Esophagus muscularis mucosa (tissue), 4 donors: ENCODE results near the gene TUBA1A. TPM values are rescaled to one million over a fixed set of nuclear protein-coding genes. Genes with fewer than 3 reads are reported as not detected.
"Not testable (repeated sequence)": the region's sequence is repeated elsewhere in the genome, so short reads cannot be mapped to it uniquely, and the experiment has no call there.

Experiments
- DNase-seq: peaks from one replicate; pipeline ENCODE4 v3.0.0-alpha.2; 2017; ENCODE audit errors: extremely low spot score
- H3K27ac ChIP-seq, 4 donors: fragments of 200-600 bp; sonication (generic); replicated peaks in 1 of 4; 1 replicate in 3 of 4; 2 replicates in 1 of 4; pipeline ENCODE4 v1.5.1; 2016 to 2019; ENCODE audit warnings: mild to moderate bottlenecking in 1 of 4
- H3K27me3 ChIP-seq, 4 donors: fragments of 200-600 bp; sonication (generic); one replicate each; pipeline versions ENCODE4 v1.5.1 to v1.6.0; 2016 to 2019
- H3K36me3 ChIP-seq, 4 donors: fragments of 200-600 bp; sonication (generic); one replicate each; pipeline ENCODE4 v1.5.1; 2016 to 2019
- H3K4me1 ChIP-seq, 4 donors: fragments of 200-600 bp; sonication (generic); one replicate each; pipeline ENCODE4 v1.5.1; 2016 to 2019
- H3K4me3 ChIP-seq, 4 donors: fragments of 200-600 bp; sonication (generic); 1 replicate in 2 of 4; 2 replicates in 2 of 4; pipeline ENCODE4 v1.5.1; 2016 to 2019; ENCODE audit warnings: mild to moderate bottlenecking in 4 of 4, moderate library complexity in 1 of 4
- H3K9me3 ChIP-seq, 4 donors: fragments of 200-600 bp; sonication (generic); 1 replicate in 3 of 4; 2 replicates in 1 of 4; pipeline ENCODE4 v1.5.1; 2016 to 2019
- EP300 ChIP-seq: sonication (generic); formaldehyde crosslinking; IDR thresholded peaks from one replicate; pipeline ENCODE4 v1.6.1; 2017; ENCODE audit warnings: antibody characterized with exemption
- POLR2A ChIP-seq: fragments of 450-650 bp; IDR thresholded peaks from one replicate; pipeline ENCODE4 v1.6.1; 2017; ENCODE audit warnings: antibody characterized with exemption, moderate library complexity, mild to moderate bottlenecking, low read depth
- POLR2AphosphoS5 ChIP-seq, 2 donors: sonication (generic); formaldehyde crosslinking; IDR thresholded peaks; one replicate each; pipeline ENCODE4 v1.6.1; 2017; ENCODE audit warnings: antibody characterized with exemption in 2 of 2
- WGBS: methylation state at CpG from one replicate; pipeline ENCODE4 v1.1.5; 2018; 5-methylcytosine and 5-hydroxymethylcytosine counted together
- intact Hi-C: fragments of 100-400 bp; cut with DNase I; formaldehyde crosslinking; loops from one replicate; pipeline ENCODE4 v1.15.1; 2023
- total RNA-seq, 4 donors: library from RNA; depleted of rRNA; stranded (reverse); fragments of >200 nt; gene quantifications; one replicate each; pipeline versions ENCODE4 v1.1.0 to v1.2.1, GENCODE V29; 2016
- TF ChIP-seq, protein P1 (sequence below), 3 experiments: fragments of 200-600 bp in 2 of 3; fragments of 450-650 bp in 1 of 3; sonication (generic) in 2 of 3; IDR thresholded peaks; one replicate each; pipeline ENCODE4 v1.5.1; 2017 to 2019; ENCODE audit warnings: antibody characterized with exemption in 3 of 3, mild to moderate bottlenecking in 2 of 3, moderate library complexity in 1 of 3

TUBA1A gene
- total RNA-seq, 4 donors from 2014 or later: 534 to 1,110 (median 887) TPM

DNA sequence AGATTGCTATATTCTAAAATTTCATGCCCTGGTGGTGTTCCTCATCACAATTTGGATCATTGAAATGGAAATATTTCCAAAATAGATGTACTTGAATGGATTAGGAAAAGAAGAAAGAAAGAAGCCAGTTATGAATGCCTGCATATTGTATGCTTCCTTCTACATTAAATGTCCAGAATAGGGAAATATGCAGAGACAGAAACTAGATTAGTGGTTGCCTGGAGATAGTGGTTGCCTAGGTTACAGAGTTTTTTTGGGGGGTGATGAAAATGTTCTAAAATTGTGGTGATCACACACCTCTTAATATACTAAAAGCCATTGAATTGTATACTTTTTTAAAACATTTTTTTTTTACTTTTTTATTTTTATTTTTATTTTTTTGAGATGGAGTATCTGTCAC is 18.0 kb downstream of the TUBA1A start:
- Histone ChIP-seq H3K4me3 (no peak overlapping the region), H3K4me1 (no peaks in the 10 kb centered on the region), H3K36me3 (no peaks in the 10 kb centered on the region), H3K27me3 (no peaks in the 10 kb centered on the region), H3K27ac (no peak overlapping the region), H3K9me3 (no peaks in the 10 kb centered on the region)
- DNase-seq: no peak
- TF ChIP-seq EP300: no peak
- no peak for TF ChIP-seq POLR2AphosphoS5 (IDR thresholded peaks at IDR 0.05)
- TF ChIP-seq, protein P1, sequence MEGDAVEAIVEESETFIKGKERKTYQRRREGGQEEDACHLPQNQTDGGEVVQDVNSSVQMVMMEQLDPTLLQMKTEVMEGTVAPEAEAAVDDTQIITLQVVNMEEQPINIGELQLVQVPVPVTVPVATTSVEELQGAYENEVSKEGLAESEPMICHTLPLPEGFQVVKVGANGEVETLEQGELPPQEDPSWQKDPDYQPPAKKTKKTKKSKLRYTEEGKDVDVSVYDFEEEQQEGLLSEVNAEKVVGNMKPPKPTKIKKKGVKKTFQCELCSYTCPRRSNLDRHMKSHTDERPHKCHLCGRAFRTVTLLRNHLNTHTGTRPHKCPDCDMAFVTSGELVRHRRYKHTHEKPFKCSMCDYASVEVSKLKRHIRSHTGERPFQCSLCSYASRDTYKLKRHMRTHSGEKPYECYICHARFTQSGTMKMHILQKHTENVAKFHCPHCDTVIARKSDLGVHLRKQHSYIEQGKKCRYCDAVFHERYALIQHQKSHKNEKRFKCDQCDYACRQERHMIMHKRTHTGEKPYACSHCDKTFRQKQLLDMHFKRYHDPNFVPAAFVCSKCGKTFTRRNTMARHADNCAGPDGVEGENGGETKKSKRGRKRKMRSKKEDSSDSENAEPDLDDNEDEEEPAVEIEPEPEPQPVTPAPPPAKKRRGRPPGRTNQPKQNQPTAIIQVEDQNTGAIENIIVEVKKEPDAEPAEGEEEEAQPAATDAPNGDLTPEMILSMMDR (IDR thresholded peaks at IDR 0.05): no peak
- no peak for TF ChIP-seq POLR2A
- intact Hi-C loops: no loop called here

DNA sequence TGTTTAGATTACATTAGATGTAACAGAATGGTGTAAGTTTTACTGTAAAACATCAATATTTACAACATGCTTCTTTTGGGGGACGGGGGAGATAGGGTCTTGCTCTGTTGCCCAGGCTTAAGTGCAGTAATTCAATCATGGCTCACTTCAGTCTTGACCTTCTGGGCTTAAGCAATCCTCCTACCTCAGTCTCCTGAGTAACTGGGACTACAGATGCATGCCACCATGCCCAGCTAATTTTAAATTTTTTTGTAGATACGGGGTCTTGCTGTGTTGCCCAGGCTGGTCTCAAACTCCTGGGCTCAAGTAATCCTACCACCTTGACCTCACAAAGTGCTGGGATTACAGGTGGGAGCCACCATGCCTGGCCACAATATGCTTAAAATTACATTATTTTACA is 23.8 kb downstream of the TUBA1A start:
- DNase-seq: no peak
- no peaks in the 10 kb centered on the region for H3K4me1 ChIP-seq
- no peak for TF ChIP-seq POLR2A
- TF ChIP-seq POLR2AphosphoS5 (IDR thresholded peaks at IDR 0.05): no peak
- TF ChIP-seq, protein P1 (IDR thresholded peaks at IDR 0.05): no peak
- TF ChIP-seq EP300: no peak
- H3K36me3 ChIP-seq: no peaks in the 10 kb centered on the region
- H3K9me3 ChIP-seq: no peaks in the 10 kb centered on the region
- intact Hi-C loops: no loop called here
- no peak overlapping the region for H3K4me3 ChIP-seq
- no peaks in the 10 kb centered on the region for H3K27me3 ChIP-seq
- H3K27ac ChIP-seq: no peak overlapping the region
- 100% methylated on average over 2 of the region's 2 CpGs for WGBS

DNA sequence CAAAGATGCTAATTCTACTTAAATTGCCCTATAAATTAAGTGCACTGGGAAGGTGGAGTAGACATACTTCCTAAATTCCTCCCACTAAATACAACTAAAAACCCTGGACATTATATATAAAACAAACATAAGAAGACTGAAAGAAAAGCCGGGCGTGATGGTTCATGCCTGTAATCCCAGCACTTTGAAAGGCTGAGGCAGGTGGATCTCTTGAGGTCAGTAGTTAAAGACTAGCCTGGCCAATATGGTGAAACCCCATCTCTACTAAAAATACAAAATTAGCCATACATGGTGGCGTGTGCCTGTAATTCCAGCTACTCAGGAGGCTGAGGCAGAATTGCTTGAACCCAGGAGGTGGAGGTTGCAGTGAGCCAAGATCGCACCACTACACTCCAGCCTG is 27.0 kb downstream of the TUBA1A start:
- intact Hi-C loops, DNase-seq, H3K36me3 ChIP-seq, H3K4me1 ChIP-seq, H3K9me3 ChIP-seq, H3K27me3 ChIP-seq, H3K27ac ChIP-seq, H3K4me3 ChIP-seq: not testable (repeated sequence)
- 93% methylated on average over 4 of the region's 4 CpGs for WGBS

DNA sequence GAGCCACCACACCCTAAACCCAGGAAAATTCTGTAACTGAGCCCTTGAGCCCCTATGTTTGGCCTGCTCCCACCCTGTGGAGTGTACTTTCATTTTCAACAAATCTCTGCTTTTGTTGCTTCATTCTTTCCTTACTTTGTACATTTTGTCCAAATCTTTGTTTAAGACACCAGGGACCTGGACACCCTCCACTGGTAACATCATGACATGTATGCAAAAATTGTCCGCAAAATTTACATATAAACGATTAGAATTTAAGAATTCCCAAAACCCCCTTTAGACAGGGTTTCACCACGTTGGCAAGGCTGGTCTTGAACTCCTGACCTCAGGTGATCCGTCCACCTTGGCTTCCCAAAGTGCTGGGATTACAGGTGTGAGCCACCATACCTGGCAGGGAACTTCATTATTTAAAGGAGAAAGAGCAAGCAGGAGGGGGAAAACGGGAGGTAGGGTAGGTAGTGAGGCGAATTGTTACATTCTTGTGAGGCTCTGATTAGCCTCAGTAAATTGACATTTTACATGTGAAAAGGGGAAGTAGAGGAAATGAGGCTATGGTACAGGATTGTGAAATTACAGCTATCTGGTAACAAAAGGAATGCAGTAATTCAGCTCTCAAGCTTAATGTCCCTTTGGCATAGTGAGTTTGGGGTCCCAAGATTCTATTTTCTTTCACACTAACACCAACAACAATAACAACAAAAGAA is 27.6 kb downstream of the TUBA1A start:
- intact Hi-C loops: no loop called here
- no peaks in the 10 kb centered on the region for H3K27me3 ChIP-seq
- H3K36me3 ChIP-seq: no peaks in the 10 kb centered on the region
- no peaks in the 10 kb centered on the region for H3K4me1 ChIP-seq
- no peak overlapping the region for H3K4me3 ChIP-seq
- H3K27ac ChIP-seq: no peak overlapping the region
- TF ChIP-seq POLR2A: no peak
- TF ChIP-seq, protein P1 (IDR thresholded peaks at IDR 0.05): no peak
- no peak for TF ChIP-seq POLR2AphosphoS5 (IDR thresholded peaks at IDR 0.05)
- no peak for TF ChIP-seq EP300
- DNase-seq: no peak
- H3K9me3 ChIP-seq: no peaks in the 10 kb centered on the region
- 75% methylated on average over 6 of the region's 6 CpGs for WGBS

DNA sequence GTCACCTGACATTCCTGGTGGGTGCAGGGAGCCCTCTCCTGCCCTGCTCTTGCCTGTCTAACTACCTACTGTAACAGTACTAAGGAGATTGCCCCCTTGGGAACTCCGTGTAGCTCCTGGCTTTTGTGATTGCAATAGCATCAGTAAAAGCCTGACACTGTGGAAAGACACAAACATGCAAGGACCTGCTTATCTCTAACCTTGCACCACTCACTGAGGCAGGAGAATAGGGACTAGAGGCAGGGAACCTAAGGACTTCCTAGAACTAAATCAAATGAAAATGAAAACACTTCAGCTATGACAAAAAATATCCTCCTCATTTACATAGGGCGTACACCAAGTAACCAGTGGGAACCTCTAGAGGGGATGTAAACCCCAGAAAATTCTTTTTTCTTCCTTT is 28.5 kb downstream of the TUBA1A start:
- H3K9me3 ChIP-seq: no peaks in the 10 kb centered on the region
- no peak overlapping the region for H3K27ac ChIP-seq
- H3K4me3 ChIP-seq: no peak overlapping the region
- TF ChIP-seq POLR2AphosphoS5 (IDR thresholded peaks at IDR 0.05): no peak
- TF ChIP-seq POLR2A: no peak
- no peak for TF ChIP-seq EP300
- TF ChIP-seq, protein P1 (IDR thresholded peaks at IDR 0.05): no peak
- no peak for DNase-seq
- H3K27me3 ChIP-seq: no peaks in the 10 kb centered on the region
- no peaks in the 10 kb centered on the region for H3K4me1 ChIP-seq
- H3K36me3 ChIP-seq: no peaks in the 10 kb centered on the region
- 60% methylated on average over 2 of the region's 2 CpGs for WGBS
- intact Hi-C loops: no loop called here
